NCI-H69 (cell line): ENCODE results near the gene LGALS7.
"Not testable (repeated sequence)": the region's sequence is repeated elsewhere in the genome, so short reads cannot be mapped to it uniquely, and the experiment has no call there.

ENCODE experiments used
- DNase-seq: peaks from one replicate; lab custom pipeline; 2025; lab: John Stamatoyannopoulos, UW

LGALS7 gene

GRCh38 chr19:38799104-38799503 lies 25.8 kb upstream of the LGALS7 start:
- DNase-seq, result no peak

- not testable (repeated sequence) for DNase-seq
Observed at GRCh38 chr19:38797781-38798180, 24.5 kb upstream of the LGALS7 start.

DNA sequence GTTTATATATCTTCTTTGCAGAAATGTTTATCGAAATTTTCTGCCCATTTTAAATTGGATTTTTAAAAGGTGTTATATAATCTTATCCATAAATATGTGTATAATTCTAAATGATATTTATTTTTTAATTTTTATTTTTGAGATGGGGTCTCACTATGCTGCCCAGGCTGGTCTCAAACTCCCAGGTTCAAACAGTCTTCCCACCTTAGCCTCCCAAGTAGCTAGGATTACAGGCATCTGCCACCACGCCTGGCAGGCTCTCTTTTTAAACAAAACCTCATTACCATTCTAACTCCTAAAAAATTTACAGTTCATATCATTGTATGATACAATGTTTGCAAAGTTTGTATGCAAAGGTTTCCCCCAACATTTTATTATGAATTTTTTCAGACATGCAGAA lies 22.8 kb upstream of the LGALS7 start:
- no peak for DNase-seq

GRCh38 chr19:38795549-38795948 lies 22.2 kb upstream of the LGALS7 start:
- no peak for DNase-seq

DNA sequence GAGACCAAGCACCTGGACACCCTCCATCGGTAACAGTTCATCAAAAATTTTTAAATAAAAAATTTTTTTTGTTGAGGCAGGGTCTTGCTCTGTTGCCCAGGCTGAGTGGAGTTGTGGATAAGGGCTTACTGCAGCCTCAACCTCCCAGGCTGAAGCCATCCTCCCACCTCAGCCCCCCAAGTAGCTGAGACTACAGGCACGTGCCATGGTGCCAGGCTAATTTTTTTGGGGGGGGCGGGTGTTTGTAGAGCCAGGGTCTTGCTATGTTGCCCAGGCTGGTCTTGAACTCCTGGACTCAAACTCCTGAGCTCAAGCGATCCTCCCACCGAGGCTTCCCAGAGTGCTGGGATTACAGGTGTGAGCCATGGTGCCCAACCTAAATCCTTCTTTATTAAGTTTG lies 20.4 kb upstream of the LGALS7 start:
- no peak for DNase-seq

- peak; percentile 17 for DNase-seq
Observed at GRCh38 chr19:38793177-38793576, 19.9 kb upstream of the LGALS7 start.

- DNase-seq, result no peak
Observed at GRCh38 chr19:38792250-38793111, 19.2 kb upstream of the LGALS7 start.

GRCh38 chr19:38791451-38792064 lies 18.2 kb upstream of the LGALS7 start:
- not testable (repeated sequence) for DNase-seq

- not testable (repeated sequence) for DNase-seq
Observed at GRCh38 chr19:38790507-38791403, 17.4 kb upstream of the LGALS7 start.

DNA sequence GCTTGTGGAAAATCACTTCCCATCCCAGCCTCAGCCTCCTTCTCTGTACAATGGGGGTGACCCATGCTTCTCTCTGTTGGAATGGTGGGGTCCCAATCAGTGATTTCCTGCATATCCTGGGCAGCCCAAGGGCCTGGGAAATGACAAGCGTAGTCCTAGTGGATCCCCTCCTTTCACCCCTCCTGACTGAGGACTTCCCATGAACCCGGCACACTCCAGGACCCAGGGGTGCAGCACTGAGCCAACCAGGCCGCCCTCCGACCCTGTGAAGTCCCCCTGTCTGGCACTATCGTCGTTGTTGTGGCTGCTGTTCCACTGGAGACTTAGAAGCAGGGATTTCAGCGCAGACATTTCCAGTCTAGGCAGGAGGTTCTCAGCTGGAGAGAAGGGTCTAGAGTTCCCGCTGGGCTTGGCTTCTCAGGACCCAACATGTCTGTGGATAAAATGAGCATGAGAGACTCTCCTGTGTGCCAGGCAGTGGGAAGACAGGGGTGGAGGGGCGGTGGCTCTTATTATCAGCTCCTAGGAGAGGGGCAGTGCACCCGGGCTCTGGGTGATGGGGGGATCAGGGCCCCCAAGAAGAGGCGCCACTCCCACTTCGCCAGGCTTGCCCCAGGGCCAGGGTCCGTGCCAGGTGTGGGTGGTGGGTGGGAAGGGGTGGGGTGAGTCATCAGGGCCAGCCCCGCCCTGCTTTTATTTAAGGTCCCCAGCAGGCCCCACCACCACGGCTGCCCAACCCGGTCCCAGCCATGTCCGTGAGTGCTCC lies 15.3 kb upstream of the LGALS7 start, which contains the start of gene LGALS7B:
Gene LGALS7B, plus strand, starts transcription at position 723 of the 766 bp plus-strand sequence. Its CDS starts 27 bp downstream, at position 750.
- DNase-seq, result no peak

- DNase-seq, result peak; percentile 15
Observed at GRCh38 chr19:38786572-38787265, 13.4 kb upstream of the LGALS7 start.

DNA sequence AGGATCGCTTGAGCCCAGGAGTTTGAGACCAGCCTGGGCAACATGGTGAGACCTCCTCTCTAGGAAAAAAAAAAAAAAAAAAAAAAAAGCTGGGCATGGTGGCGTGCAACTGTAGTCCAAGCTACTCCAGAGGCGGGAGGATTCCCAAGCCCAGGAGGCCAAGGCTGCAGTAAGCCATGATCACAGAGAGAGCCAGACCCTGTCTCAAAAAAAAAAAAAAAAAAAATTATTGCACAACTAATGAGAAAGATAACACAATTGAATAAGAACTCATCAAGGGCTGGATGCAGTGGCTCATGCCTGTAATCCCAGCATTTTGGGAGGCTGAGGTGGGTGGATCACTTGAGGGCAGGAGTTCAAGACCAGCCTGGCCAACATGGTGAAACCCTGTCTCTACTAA lies 12.7 kb upstream of the LGALS7 start:
- DNase-seq, result not testable (repeated sequence)

DNA sequence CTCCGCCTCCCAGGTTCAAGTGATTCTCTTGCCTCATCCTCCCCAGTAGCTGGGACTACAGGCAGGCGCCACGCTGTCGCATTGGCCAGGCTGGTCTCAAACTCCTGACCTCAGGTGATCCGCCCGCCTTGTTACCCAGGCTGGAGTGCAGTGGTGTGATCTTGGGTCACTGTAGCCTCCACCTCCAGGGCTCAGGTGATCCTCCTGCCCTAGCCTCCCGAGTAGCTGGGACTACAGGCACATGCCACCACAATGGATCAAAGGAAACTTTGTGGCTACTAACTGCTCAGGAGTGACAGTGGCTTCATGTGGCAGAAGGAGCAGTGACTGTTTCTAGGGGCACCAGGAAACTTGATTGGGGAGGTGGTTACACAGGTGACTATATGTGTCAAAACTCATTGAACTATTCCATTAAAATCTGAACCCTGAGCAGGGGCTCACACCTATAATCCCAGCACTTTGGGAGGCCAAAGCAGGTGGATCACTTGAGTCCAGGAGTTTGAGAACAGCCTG lies 11.9 kb upstream of the LGALS7 start:
- DNase-seq, result no peak

- no peak for DNase-seq
Observed at GRCh38 chr19:38784224-38784623, 10.9 kb upstream of the LGALS7 start.

DNA sequence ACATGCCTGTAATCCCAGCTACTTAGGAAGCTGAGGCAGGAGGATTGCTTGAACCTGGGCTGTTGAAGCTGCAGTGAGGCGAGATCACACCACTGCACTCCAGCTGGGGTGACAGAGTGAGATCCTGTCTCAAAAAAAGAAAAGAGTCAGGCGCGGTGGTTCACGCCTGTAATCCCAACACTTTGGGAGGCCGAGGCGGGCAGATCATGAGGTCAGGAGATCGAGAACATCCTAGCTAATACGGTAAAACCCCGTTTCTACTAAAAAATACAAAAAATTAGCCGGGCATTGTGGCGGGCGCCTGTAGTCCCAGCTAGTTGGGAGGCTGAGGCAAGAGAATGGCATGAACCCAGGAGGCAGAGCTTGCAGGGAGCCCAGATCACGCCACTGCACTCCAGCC lies 8.9 kb upstream of the LGALS7 start:
- DNase-seq, result not testable (repeated sequence)

GRCh38 chr19:38781058-38781457 lies 7.7 kb upstream of the LGALS7 start:
- peak; percentile 37 for DNase-seq

GRCh38 chr19:38780443-38780842 lies 7.1 kb upstream of the LGALS7 start:
- no peak for DNase-seq

- no peak for DNase-seq
Observed at GRCh38 chr19:38778733-38779132, 5.4 kb upstream of the LGALS7 start.

- DNase-seq, result no peak
Observed at GRCh38 chr19:38774181-38774950, 1.0 kb upstream of the LGALS7 start.

GRCh38 chr19:38771569-38771968 lies 1.7 kb downstream of the LGALS7 start:
- DNase-seq, result not testable (repeated sequence)
